Measurements from ENCODE around the gene GPR160.

Gene GPR160

GRCh38 chr3:170062068-170062467, 24.3 kb downstream of the GPR160 start:
- Histone ChIP-seq H3K27me3 (ENCODE audit: insufficient read depth, low read depth, severe bottlenecking) (no peaks in the 10 kb centered on the region), H3K9me3 (ENCODE audit: severe bottlenecking) (no peaks in the 10 kb centered on the region), H3K27ac (no peak overlapping the region), H3K4me3 (ENCODE audit: low read depth, low read length) (no peak overlapping the region), H3K36me3 (no peaks in the 10 kb centered on the region)
- no peak for DNase-seq
- no peak for TF ChIP-seq CTCF (IDR thresholded peaks at IDR 0.05; ENCODE audit: low read depth, low read length)

- no peaks in the 10 kb centered on the region for H3K27me3 ChIP-seq (ENCODE audit: insufficient read depth, low read depth, severe bottlenecking)
- no peak overlapping the region for H3K27ac ChIP-seq
- TF ChIP-seq CTCF (IDR thresholded peaks at IDR 0.05; ENCODE audit: low read depth, low read length): peak; percentile 35
- DNase-seq: no peak
- H3K9me3 ChIP-seq (ENCODE audit: severe bottlenecking): no peaks in the 10 kb centered on the region
- no peak overlapping the region for H3K4me3 ChIP-seq (ENCODE audit: low read depth, low read length)
- no peaks in the 10 kb centered on the region for H3K36me3 ChIP-seq
Observed at GRCh38 chr3:170062769-170063168, 25.0 kb downstream of the GPR160 start.

GRCh38 chr3:170063691-170064090, 25.9 kb downstream of the GPR160 start:
- H3K27me3 ChIP-seq (ENCODE audit: insufficient read depth, low read depth, severe bottlenecking): no peaks in the 10 kb centered on the region
- no peak overlapping the region for H3K4me3 ChIP-seq (ENCODE audit: low read depth, low read length)
- no peaks in the 10 kb centered on the region for H3K36me3 ChIP-seq
- H3K9me3 ChIP-seq (ENCODE audit: severe bottlenecking): no peaks in the 10 kb centered on the region
- TF ChIP-seq CTCF (IDR thresholded peaks at IDR 0.05; ENCODE audit: low read depth, low read length): no peak
- DNase-seq: no peak
- no peak overlapping the region for H3K27ac ChIP-seq

GRCh38 chr3:170064108-170064507, 26.3 kb downstream of the GPR160 start:
- no peaks in the 10 kb centered on the region for H3K36me3 ChIP-seq

GRCh38 chr3:170075441-170076091, 37.8 kb downstream of the GPR160 start:
- no peaks in the 10 kb centered on the region for H3K27me3 ChIP-seq (ENCODE audit: insufficient read depth, low read depth, severe bottlenecking)
- no peaks in the 10 kb centered on the region for H3K36me3 ChIP-seq
- no peak overlapping the region for H3K4me3 ChIP-seq (ENCODE audit: low read depth, low read length)
- no peak overlapping the region for H3K27ac ChIP-seq
- no peaks in the 10 kb centered on the region for H3K9me3 ChIP-seq (ENCODE audit: severe bottlenecking)
- DNase-seq: no peak
- no peak for TF ChIP-seq CTCF (IDR thresholded peaks at IDR 0.05; ENCODE audit: low read depth, low read length)

More at GRCh38 chr3:170064108-170064507, 26.3 kb downstream of the GPR160 start:
- Histone ChIP-seq H3K27ac (no peak overlapping the region), H3K9me3 (ENCODE audit: severe bottlenecking) (no peaks in the 10 kb centered on the region), H3K27me3 (ENCODE audit: insufficient read depth, low read depth, severe bottlenecking) (no peaks in the 10 kb centered on the region), H3K4me3 (ENCODE audit: low read depth, low read length) (no peak overlapping the region)
- no peak for TF ChIP-seq CTCF (IDR thresholded peaks at IDR 0.05; ENCODE audit: low read depth, low read length)
- no peak for DNase-seq

- H3K4me3 ChIP-seq (ENCODE audit: low read depth, low read length): no peak overlapping the region
- no peak for DNase-seq
- H3K27ac ChIP-seq: no peak overlapping the region
- TF ChIP-seq CTCF (IDR thresholded peaks at IDR 0.05; ENCODE audit: low read depth, low read length): no peak
- H3K9me3 ChIP-seq (ENCODE audit: severe bottlenecking): no peaks in the 10 kb centered on the region
- no peaks in the 10 kb centered on the region for H3K36me3 ChIP-seq
- no peaks in the 10 kb centered on the region for H3K27me3 ChIP-seq (ENCODE audit: insufficient read depth, low read depth, severe bottlenecking)
Observed at GRCh38 chr3:170076715-170077238, 39.0 kb downstream of the GPR160 start.

All from WERI-Rb-1 (cell line).